ENCODE results near the gene CLDN16. TPM values are rescaled to one million over a fixed set of nuclear protein-coding genes. Genes with fewer than 3 reads are reported as not detected.

The CLDN16 gene
- total RNA-seq, 1 donor from 2014 or later, result 0.14 TPM

DNA sequence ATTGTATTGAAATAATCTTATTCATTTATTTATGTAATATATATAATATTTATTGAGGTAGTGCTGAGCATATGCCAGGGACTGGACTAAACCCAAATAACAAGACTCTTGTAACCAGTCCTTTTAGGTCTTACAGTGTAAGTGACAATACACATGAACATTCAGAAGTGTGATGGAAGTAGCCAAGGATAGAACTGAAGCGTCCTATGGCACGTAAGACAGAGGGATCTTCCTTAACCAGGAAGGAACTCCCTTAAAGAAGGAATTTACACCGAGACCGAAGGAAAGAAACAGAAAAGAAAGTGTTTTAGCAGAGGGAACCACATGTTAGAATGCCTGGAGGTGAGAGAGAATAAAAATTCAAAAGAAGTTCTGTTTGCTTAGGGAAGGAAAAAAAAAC is 42.1 kb upstream of the CLDN16 start:
- Histone ChIP-seq H3K27me3 (no peaks in the 10 kb centered on the region), H3K9me3 (no peaks in the 10 kb centered on the region), H3K27ac (peak overlapping the region; percentile 62), H3K4me1 (peaks cover 11% of the 10 kb centered on the region), H3K36me3 (no peaks in the 10 kb centered on the region), H3K4me3 (no peak overlapping the region)
- DNase-seq (no peak), ATAC-seq (no peak)
- intact Hi-C loops (cut with DNase I), result no loop called here
- TF ChIP-seq, protein P1, sequence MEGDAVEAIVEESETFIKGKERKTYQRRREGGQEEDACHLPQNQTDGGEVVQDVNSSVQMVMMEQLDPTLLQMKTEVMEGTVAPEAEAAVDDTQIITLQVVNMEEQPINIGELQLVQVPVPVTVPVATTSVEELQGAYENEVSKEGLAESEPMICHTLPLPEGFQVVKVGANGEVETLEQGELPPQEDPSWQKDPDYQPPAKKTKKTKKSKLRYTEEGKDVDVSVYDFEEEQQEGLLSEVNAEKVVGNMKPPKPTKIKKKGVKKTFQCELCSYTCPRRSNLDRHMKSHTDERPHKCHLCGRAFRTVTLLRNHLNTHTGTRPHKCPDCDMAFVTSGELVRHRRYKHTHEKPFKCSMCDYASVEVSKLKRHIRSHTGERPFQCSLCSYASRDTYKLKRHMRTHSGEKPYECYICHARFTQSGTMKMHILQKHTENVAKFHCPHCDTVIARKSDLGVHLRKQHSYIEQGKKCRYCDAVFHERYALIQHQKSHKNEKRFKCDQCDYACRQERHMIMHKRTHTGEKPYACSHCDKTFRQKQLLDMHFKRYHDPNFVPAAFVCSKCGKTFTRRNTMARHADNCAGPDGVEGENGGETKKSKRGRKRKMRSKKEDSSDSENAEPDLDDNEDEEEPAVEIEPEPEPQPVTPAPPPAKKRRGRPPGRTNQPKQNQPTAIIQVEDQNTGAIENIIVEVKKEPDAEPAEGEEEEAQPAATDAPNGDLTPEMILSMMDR (IDR thresholded peaks at IDR 0.05), result no peak

GRCh38 chr3:190346541-190346940 is 41.4 kb upstream of the CLDN16 start:
- DNase-seq, result no peak
- Histone ChIP-seq H3K4me3 (no peak overlapping the region), H3K27ac (no peak overlapping the region), H3K4me1 (peaks cover 11% of the 10 kb centered on the region), H3K9me3 (no peaks in the 10 kb centered on the region), H3K27me3 (no peaks in the 10 kb centered on the region), H3K36me3 (no peaks in the 10 kb centered on the region)
- TF ChIP-seq, protein P1 (IDR thresholded peaks at IDR 0.05), result no peak
- intact Hi-C loops (cut with DNase I), result no loop called here
- ATAC-seq, result no peak

DNA sequence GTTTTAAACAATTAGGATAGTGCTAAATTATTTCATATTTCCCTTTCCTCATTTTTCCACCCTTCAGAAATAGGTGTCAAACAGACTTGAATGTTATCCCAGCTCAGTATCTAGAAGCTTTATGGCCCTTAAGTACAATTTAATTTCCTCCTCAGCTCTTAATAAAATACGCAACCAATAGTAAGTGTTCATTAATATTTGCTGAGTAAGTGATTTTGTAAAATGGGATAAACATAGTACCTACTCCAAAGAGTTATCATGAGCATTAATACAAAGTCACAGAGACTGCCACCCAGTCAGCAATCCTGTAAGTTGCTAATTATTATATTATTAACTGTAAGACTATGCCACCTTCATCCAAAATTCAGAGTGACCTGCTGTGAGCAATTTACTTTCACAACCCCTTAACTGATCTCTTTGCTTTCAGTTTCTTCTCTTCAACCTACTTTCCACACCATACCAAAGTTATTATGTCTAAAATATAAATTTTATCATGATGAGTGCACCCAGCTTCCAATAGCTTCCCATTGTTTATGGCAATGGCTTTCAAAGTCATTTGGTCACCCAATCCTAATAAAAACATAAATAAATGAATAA is 35.0 kb upstream of the CLDN16 start:
- TF ChIP-seq, protein P1 (IDR thresholded peaks at IDR 0.05), result no peak
- no peak overlapping the region for H3K27ac ChIP-seq
- DNase-seq, result no peak
- no peaks in the 10 kb centered on the region for H3K27me3 ChIP-seq
- no peaks in the 10 kb centered on the region for H3K36me3 ChIP-seq
- H3K4me1 ChIP-seq, result no peaks in the 10 kb centered on the region
- intact Hi-C loops (cut with DNase I), result no loop called here
- H3K9me3 ChIP-seq, result no peaks in the 10 kb centered on the region
- no peak for ATAC-seq
- H3K4me3 ChIP-seq, result no peak overlapping the region

- no peaks in the 10 kb centered on the region for H3K9me3 ChIP-seq
- ATAC-seq, result no peak
- H3K27me3 ChIP-seq, result no peaks in the 10 kb centered on the region
- H3K36me3 ChIP-seq, result no peaks in the 10 kb centered on the region
- intact Hi-C loops (cut with DNase I), result no loop called here
- DNase-seq, result no peak
- H3K4me3 ChIP-seq, result no peak overlapping the region
- no peak overlapping the region for H3K27ac ChIP-seq
- TF ChIP-seq, protein P1 (IDR thresholded peaks at IDR 0.05), result no peak
- no peaks in the 10 kb centered on the region for H3K4me1 ChIP-seq
Observed at GRCh38 chr3:190356246-190356645, 31.7 kb upstream of the CLDN16 start.

- H3K36me3 ChIP-seq, result no peaks in the 10 kb centered on the region
- no peaks in the 10 kb centered on the region for H3K27me3 ChIP-seq
- H3K27ac ChIP-seq, result no peak overlapping the region
- ATAC-seq (no peak), DNase-seq (no peak)
- no peak overlapping the region for H3K4me3 ChIP-seq
- no peaks in the 10 kb centered on the region for H3K9me3 ChIP-seq
- H3K4me1 ChIP-seq, result no peaks in the 10 kb centered on the region
- intact Hi-C loops (cut with DNase I), result no loop called here
- TF ChIP-seq, protein P1 (IDR thresholded peaks at IDR 0.05), result no peak
Observed at GRCh38 chr3:190357468-190357867, 30.5 kb upstream of the CLDN16 start.

DNA sequence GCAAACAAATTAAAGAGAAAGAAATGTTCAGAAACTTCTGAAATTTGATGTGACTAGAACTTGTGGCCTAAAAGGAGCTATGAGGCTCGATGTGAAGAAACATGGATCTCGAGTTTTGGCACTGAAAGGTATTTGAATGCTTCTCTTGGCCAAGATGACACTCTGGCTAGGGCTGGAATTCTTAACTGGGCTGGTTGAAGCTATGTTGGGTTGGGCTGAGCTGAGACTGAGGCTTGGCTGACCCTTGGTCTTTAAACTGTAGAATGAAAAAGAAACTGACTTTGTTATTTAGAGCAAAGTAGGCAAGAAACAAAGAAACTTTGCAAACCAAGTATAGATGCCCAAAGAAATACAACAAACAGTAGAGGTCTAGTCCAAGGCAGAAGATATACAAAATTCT is 28.1 kb upstream of the CLDN16 start:
- intact Hi-C loops (cut with DNase I), result no loop called here
- Histone ChIP-seq H3K27ac (no peak overlapping the region), H3K36me3 (no peaks in the 10 kb centered on the region), H3K27me3 (no peaks in the 10 kb centered on the region), H3K9me3 (no peaks in the 10 kb centered on the region), H3K4me1 (no peaks in the 10 kb centered on the region), H3K4me3 (no peak overlapping the region)
- ATAC-seq (no peak), DNase-seq (no peak)
- TF ChIP-seq, protein P1 (IDR thresholded peaks at IDR 0.05), result no peak

All from upper lobe of right lung (tissue), 1 donor.